Measurements from ENCODE around the gene CEACAM18. TPM values are rescaled to one million over a fixed set of nuclear protein-coding genes. Genes with fewer than 3 reads are reported as not detected.
"Not testable (repeated sequence)": the region's sequence is repeated elsewhere in the genome, so short reads cannot be mapped to it uniquely, and the experiment has no call there.

The CEACAM18 gene
- total and polyA plus RNA-seq, 8 donors: not detected

DNA sequence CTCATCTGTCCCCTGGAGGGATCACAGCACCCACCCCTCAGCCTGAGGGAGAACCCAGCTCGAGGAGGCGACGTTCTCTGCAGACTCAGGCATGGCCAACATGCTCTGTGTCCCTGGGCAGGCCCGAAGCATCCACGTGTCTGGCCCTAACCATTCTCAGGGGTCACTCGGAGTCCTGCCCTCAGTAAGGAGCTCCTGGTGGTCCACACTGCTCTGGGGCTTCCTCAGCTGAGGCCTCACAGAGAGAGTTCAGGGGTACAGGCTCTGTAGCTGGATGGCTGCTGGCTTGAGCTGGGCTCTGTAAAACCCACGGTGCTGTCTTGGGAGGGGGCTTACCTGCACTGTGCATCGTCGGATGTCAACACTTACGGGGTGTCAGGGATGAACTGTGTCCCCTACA is 15.7 kb upstream of the CEACAM18 start:
- peak in 1 of 2 donors; percentile 17 for DNase-seq
- 76 to 84% (median 78%) methylated on average over 4 to 10 of the region's 10 CpGs for WGBS, 5 donors
- TF ChIP-seq, protein P1, sequence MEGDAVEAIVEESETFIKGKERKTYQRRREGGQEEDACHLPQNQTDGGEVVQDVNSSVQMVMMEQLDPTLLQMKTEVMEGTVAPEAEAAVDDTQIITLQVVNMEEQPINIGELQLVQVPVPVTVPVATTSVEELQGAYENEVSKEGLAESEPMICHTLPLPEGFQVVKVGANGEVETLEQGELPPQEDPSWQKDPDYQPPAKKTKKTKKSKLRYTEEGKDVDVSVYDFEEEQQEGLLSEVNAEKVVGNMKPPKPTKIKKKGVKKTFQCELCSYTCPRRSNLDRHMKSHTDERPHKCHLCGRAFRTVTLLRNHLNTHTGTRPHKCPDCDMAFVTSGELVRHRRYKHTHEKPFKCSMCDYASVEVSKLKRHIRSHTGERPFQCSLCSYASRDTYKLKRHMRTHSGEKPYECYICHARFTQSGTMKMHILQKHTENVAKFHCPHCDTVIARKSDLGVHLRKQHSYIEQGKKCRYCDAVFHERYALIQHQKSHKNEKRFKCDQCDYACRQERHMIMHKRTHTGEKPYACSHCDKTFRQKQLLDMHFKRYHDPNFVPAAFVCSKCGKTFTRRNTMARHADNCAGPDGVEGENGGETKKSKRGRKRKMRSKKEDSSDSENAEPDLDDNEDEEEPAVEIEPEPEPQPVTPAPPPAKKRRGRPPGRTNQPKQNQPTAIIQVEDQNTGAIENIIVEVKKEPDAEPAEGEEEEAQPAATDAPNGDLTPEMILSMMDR (IDR thresholded peaks at IDR 0.05): no peak
- TF ChIP-seq POLR2A (IDR thresholded peaks at IDR 0.05): no peak
- no peak for TF ChIP-seq EP300 (IDR thresholded peaks at IDR 0.05)
- TF ChIP-seq POLR2AphosphoS5 (IDR thresholded peaks at IDR 0.05): no peak
- Histone ChIP-seq H3K27ac (no peak overlapping the region), H3K36me3 (no peaks in the 10 kb centered on the region), H3K4me1 (peaks cover 0 to 14% (median 0%) of the 10 kb centered on the region in 4 donors), H3K27me3 (peaks cover 0 to 68% (median 19%) of the 10 kb centered on the region in 3 donors), H3K4me3 (no peak overlapping the region), H3K9me3 (no peaks in the 10 kb centered on the region)
- intact Hi-C loops (cut with DNase I; ENCODE audit: low total_unique reads): no loop called here

DNA sequence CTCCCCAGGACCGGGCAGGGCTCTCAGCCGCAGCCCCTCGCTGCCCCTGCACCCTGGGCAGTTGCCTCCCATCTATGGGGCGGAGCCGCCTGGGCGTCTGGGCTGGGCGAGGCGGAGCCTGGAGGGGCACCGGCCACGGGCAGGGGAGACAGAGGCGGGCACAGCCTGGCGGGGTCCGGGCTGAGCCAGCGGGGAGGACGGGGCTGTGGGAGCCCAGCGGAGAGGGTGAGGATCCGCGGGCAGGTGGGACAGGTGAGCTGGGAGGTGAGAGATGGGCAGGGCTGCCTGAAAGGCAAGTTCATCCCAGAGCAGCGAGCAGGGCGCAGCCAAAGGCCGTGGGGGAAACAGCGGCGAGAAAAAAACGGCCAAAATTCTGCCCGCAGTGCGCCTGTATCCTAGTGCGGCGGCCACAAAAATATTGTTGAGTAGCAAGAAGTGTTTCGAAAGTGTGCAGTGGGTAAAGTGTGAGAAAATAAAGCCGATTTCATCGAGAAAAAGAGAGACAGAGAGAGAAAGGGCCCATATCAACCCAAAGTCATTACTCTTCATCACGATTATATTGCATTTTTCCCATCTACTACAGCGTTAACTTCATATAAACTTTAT is 14.3 kb upstream of the CEACAM18 start:
- H3K9me3 ChIP-seq; H3K4me3 ChIP-seq; H3K27ac ChIP-seq; H3K36me3 ChIP-seq; DNase-seq; intact Hi-C loops (cut with DNase I; ENCODE audit: low total_unique reads): not testable (repeated sequence)
- Histone ChIP-seq H3K27me3 (peaks cover 0 to 65% (median 19%) of the 10 kb centered on the region in 3 donors), H3K4me1 (peaks cover 0 to 14% (median 0%) of the 10 kb centered on the region in 4 donors)
- WGBS, 5 donors: 22 to 36% (median 32%) methylated on average over 11 to 15 of the region's 33 CpGs

DNA sequence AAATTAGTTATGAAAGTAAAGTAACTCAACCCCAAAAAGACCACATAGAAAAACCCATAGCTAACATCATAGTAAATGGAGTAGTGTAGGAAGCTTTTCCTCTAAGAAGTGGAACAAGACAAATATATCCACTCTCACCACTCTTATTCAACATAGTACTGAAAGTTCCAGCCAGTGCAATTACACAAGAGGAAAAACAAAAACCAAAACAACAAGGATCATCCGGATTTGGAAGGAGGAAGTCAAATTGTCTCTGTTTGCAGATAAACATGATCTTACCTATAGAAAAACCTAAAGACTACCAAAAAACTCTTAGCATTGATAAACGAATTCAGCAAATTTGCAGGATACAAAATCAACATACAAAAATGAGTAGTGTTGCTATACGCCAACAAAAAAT is 11.6 kb upstream of the CEACAM18 start:
- no peaks in the 10 kb centered on the region for H3K36me3 ChIP-seq
- TF ChIP-seq, protein P1 (IDR thresholded peaks at IDR 0.05): no peak
- TF ChIP-seq POLR2A (IDR thresholded peaks at IDR 0.05): no peak
- TF ChIP-seq POLR2AphosphoS5 (IDR thresholded peaks at IDR 0.05): no peak
- H3K4me1 ChIP-seq: peaks cover 0 to 8% (median 0%) of the 10 kb centered on the region in 4 donors
- no peak for DNase-seq
- no peak overlapping the region for H3K4me3 ChIP-seq
- no peak overlapping the region for H3K27ac ChIP-seq
- intact Hi-C loops (cut with DNase I; ENCODE audit: low total_unique reads): no loop called here
- H3K9me3 ChIP-seq: no peaks in the 10 kb centered on the region
- H3K27me3 ChIP-seq: peaks cover 0 to 60% (median 18%) of the 10 kb centered on the region in 3 donors
- WGBS, 5 donors: 53 to 68% (median 58%) methylated on average over 3 of the region's 3 CpGs

DNA sequence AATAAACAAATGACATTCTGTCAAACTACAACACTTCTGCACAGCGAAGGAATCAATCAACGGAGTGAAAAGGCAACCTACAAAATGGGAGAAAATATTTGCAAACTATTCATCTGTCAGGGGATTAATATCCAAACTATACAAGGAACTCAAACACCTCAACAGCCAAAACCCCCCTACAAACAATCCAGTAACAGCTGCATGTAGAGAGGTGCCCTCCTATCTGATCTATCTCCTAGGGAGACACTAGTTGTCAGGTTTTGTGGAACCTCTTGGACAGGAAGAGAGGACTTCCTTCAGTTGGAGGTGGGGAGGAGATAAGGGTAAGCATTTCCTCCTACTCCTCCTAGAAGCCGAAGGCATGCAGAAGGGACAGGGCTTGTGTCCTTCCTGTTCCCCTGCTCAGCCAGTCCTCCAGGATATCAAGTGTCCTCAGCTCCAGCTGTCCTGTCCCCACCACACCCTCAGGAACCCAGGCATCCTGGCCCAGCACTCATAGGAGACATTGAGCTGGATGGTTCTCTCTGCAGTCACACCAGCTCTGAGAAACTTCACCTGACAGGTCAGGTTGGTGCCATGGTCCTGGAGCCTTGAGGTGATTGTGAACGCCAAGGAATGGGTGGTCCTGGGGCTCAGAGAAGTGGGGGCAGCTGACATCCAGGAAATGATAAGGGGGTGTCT is 10.3 kb upstream of the CEACAM18 start:
- intact Hi-C loops (cut with DNase I; ENCODE audit: low total_unique reads): no loop called here
- Histone ChIP-seq H3K27me3 (peaks cover 0 to 58% (median 8%) of the 10 kb centered on the region in 3 donors), H3K27ac (no peak overlapping the region), H3K4me1 (no peaks in the 10 kb centered on the region), H3K9me3 (no peaks in the 10 kb centered on the region), H3K36me3 (no peaks in the 10 kb centered on the region), H3K4me3 (no peak overlapping the region)
- WGBS, 5 donors: 60 to 72% (median 68%) methylated on average over 4 of the region's 4 CpGs
- peak in 1 of 2 donors; percentile 4 for DNase-seq
- TF ChIP-seq POLR2A (IDR thresholded peaks at IDR 0.05) (no peak), POLR2AphosphoS5 (IDR thresholded peaks at IDR 0.05) (no peak)

DNA sequence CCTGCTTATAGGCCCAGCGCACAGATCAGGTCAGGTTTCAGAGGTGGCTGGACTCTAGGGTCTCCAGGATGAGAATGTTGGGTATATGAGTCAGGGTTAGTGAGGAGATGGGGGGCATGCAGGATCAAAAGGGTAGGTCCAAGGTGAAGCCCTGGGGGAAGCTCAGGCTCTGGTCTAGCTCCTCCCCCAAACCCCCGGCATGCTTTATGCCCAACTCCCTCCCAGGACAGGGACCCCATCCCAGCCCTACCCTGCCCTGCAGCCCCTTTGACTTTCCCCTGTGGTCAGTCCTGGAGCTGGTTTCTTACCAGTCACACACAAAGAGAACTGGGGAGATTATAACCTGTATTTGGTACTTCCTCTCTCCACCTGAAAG is 9.8 kb upstream of the CEACAM18 start:
- WGBS, 5 donors: 63 to 78% (median 76%) methylated on average over 2 of the region's 2 CpGs
- Histone ChIP-seq H3K9me3 (no peaks in the 10 kb centered on the region), H3K4me1 (peaks cover 0 to 5% (median 0%) of the 10 kb centered on the region in 4 donors), H3K4me3 (no peak overlapping the region), H3K36me3 (no peaks in the 10 kb centered on the region), H3K27ac (no peak overlapping the region), H3K27me3 (peaks cover 0 to 58% (median 8%) of the 10 kb centered on the region in 3 donors)
- no peak for DNase-seq
- intact Hi-C loops (cut with DNase I; ENCODE audit: low total_unique reads): no loop called here
- TF ChIP-seq EP300 (IDR thresholded peaks at IDR 0.05) (no peak), POLR2AphosphoS5 (IDR thresholded peaks at IDR 0.05) (no peak), POLR2A (IDR thresholded peaks at IDR 0.05) (no peak)
- TF ChIP-seq, protein P1 (IDR thresholded peaks at IDR 0.05): no peak

Data from stomach (tissue), 9 donors.